Astrocyte (in vitro differentiated cells and primary cell): ENCODE measurements around the gene LILRA1.

Experiments used
- CTCF ChIP-seq: IDR thresholded peaks from 2 replicates; pipeline ENCODE4 v1.5.1; 2011; ENCODE audit warnings: low read depth, mild to moderate bottlenecking, inconsistent platforms, low read length, moderate library complexity; ENCODE audit not compliant: insufficient read depth
- EZH2 ChIP-seq: IDR thresholded peaks from 2 replicates; pipeline ENCODE4 v1.6.1; 2012; ENCODE audit warnings: mild to moderate bottlenecking, low read length, inconsistent platforms; ENCODE audit not compliant: insufficient read depth

- no peak for TF ChIP-seq CTCF
- TF ChIP-seq EZH2 = no peak
Measured at GRCh38 chr19:54648129-54648528, 54.7 kb downstream of the LILRA1 start.
